Right atrium auricular region (tissue), 2 donors: ENCODE results near the gene ID1. TPM values are rescaled to one million over a fixed set of nuclear protein-coding genes. Genes with fewer than 3 reads are reported as not detected.

Experiments
- DNase-seq: peaks from one replicate; pipeline ENCODE4 v3.0.0-alpha.2; 2019; ENCODE audit warnings: low spot score
- H3K27ac ChIP-seq, 2 donors: fragments of 200-600 bp; sonication (generic); 1 replicate in 1 of 2; 2 replicates in 1 of 2; pipeline ENCODE4 v1.5.1; 2016 to 2019
- H3K27me3 ChIP-seq, 2 donors: fragments of 200-600 bp; sonication (generic); one replicate each; pipeline versions ENCODE4 v1.5.1 to v1.6.0; 2017 to 2019
- H3K36me3 ChIP-seq: fragments of 200-600 bp; sonication (generic); one replicate; pipeline ENCODE4 v1.5.1; 2016
- H3K4me1 ChIP-seq, 2 donors: fragments of 200-600 bp; sonication (generic); one replicate each; pipeline versions ENCODE4 v1.5.1 to v1.6.0; 2017 to 2019
- H3K4me3 ChIP-seq, 2 donors: fragments of 200-600 bp; sonication (generic); 1 replicate in 1 of 2; 2 replicates in 1 of 2; pipeline ENCODE4 v1.5.1; 2017 to 2019; ENCODE audit warnings: mild to moderate bottlenecking in 1 of 2, moderate library complexity in 1 of 2
- H3K9me3 ChIP-seq, 2 donors: fragments of 200-600 bp; sonication (generic); one replicate each; pipeline ENCODE4 v1.5.1; 2019
- CTCF ChIP-seq, 2 donors: fragments of 200-600 bp; sonication (generic); IDR thresholded peaks; one replicate each; pipeline ENCODE4 v1.5.1; 2019; ENCODE audit warnings: antibody characterized with exemption in 2 of 2
- total RNA-seq, 2 donors: library from RNA; depleted of rRNA; stranded (reverse); fragments of >200 nt; gene quantifications; one replicate each; pipeline ENCODE4 v1.1.0, GENCODE V29; 2016

The ID1 gene
- total RNA-seq, 2 donors from 2014 or later = 450 to 815 TPM

GRCh38 chr20:31590717-31591225, 14.3 kb upstream of the ID1 start:
- Histone ChIP-seq H3K36me3 (no peaks in the 10 kb centered on the region), H3K4me1 (peaks cover 0 to 33% of the 10 kb centered on the region in 2 donors), H3K27ac (peak overlapping the region; percentile 19 to 23), H3K9me3 (no peaks in the 10 kb centered on the region), H3K27me3 (no peaks in the 10 kb centered on the region), H3K4me3 (no peak overlapping the region)
- DNase-seq = no peak
- no peak for TF ChIP-seq CTCF (IDR thresholded peaks at IDR 0.05)

GRCh38 chr20:31593221-31594001, 11.7 kb upstream of the ID1 start:
- H3K9me3 ChIP-seq = no peaks in the 10 kb centered on the region
- TF ChIP-seq CTCF (IDR thresholded peaks at IDR 0.05) = no peak
- peak overlapping the region; percentile 48 to 52 for H3K27ac ChIP-seq
- no peaks in the 10 kb centered on the region for H3K27me3 ChIP-seq
- H3K4me3 ChIP-seq = no peak overlapping the region
- peaks cover 0 to 33% of the 10 kb centered on the region in 2 donors for H3K4me1 ChIP-seq
- no peaks in the 10 kb centered on the region for H3K36me3 ChIP-seq
- no peak for DNase-seq

DNA sequence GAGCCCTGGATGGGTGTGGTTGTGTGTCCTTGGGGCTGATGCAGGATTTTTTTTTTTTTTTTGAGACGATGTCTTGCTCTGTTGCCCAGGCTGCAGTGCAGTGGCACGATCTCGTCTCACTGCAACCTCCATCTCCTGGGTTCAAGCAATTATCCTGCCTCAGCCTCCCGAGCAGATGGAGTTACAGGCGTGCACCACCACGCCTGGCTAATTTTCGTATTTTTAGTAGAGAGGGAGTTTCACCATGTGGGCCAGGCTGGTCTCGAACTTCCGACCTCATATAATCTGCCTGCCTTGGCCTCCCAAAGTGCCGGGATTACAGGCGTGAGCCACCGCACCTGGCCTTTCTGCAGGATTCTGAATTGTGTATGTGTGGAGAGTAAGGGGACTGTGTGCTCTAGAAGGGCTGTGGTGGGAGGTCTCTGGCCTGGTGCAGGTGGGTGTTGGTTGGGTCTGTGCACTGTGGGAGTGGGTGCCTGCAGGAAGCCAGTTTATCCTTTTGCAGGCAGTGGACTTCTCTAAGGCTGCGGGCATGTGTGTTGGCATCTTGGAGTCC, 11.0 kb upstream of the ID1 start:
- H3K27me3 ChIP-seq = no peaks in the 10 kb centered on the region
- peaks cover 0 to 26% of the 10 kb centered on the region in 2 donors for H3K4me1 ChIP-seq
- H3K36me3 ChIP-seq = no peaks in the 10 kb centered on the region
- peak overlapping the region; percentile 48 to 52 for H3K27ac ChIP-seq
- no peak overlapping the region for H3K4me3 ChIP-seq
- H3K9me3 ChIP-seq = no peaks in the 10 kb centered on the region
- no peak for TF ChIP-seq CTCF (IDR thresholded peaks at IDR 0.05)
- DNase-seq = no peak

DNA sequence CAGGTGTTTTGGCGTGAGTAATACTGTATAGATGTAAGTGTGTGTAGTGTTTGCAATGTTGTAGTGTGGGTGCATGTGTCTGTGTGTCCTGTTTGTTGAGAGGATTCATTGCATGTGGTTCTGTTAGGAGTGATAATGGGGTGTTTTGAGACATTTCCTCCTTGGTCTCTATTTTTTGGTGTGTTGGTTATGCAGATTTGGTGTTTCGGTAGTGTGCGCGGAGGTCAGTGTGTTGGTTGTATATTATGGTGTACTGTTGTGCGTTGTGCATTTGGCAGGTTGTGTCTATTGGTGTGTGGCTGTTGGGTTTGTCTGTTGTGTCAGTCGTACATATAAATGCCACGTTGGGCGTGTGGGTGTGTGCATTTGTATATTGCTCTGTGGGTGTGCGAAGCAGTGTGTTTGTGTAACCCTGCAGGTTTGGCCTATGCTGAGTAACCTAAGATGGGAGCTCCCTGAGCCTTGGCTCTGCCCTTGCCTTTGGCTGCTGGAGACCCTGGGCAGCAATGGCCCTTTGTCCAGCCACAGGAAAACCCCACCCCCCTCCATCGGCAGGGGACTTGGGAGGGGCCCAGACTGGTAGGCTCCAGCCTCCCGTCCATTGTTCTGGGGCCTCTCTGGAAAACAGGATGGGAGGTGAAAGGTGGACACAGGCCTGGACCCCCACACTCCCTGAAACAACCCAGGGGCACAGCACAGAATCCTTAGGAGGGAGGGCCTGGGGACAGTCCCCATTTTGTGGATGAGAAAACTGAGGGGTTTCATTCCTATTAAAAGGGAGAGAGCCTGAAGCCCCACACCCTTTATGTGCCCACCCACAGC, 10.3 kb upstream of the ID1 start:
- peaks cover 0 to 24% of the 10 kb centered on the region in 2 donors for H3K4me1 ChIP-seq
- H3K27me3 ChIP-seq = no peaks in the 10 kb centered on the region
- no peaks in the 10 kb centered on the region for H3K9me3 ChIP-seq
- no peak for TF ChIP-seq CTCF (IDR thresholded peaks at IDR 0.05)
- H3K27ac ChIP-seq = peak overlapping the region; percentile 74 to 75
- H3K36me3 ChIP-seq = no peaks in the 10 kb centered on the region
- DNase-seq = peak; percentile 63
- H3K4me3 ChIP-seq = no peak overlapping the region

- Histone ChIP-seq H3K4me3 (no peak overlapping the region), H3K4me1 (peaks cover 0 to 24% of the 10 kb centered on the region in 2 donors), H3K27ac (peak overlapping the region; percentile 74 to 75), H3K27me3 (no peaks in the 10 kb centered on the region), H3K9me3 (no peaks in the 10 kb centered on the region), H3K36me3 (no peaks in the 10 kb centered on the region)
- DNase-seq = no peak
- TF ChIP-seq CTCF (IDR thresholded peaks at IDR 0.05) = no peak
Observed at GRCh38 chr20:31595380-31595653, 9.8 kb upstream of the ID1 start.
